Spleen (tissue), 11 donors: ENCODE measurements around the gene CD9. TPM values are rescaled to one million over a fixed set of nuclear protein-coding genes. Genes with fewer than 3 reads are reported as not detected.

ENCODE experiments used
- DNase-seq: peaks from one replicate; pipeline ENCODE4 v3.0.0-alpha.2; 2020
- H3K27ac ChIP-seq, 8 donors: fragments of 200-600 bp; sonication (generic) in 7 of 8; 1 replicate in 4 of 8; 2 replicates in 4 of 8; pipeline versions ENCODE4 v1.5.0 to v1.8.0; 2016 to 2021; ENCODE audit warnings: inconsistent platforms in 4 of 8, mild to moderate bottlenecking in 4 of 8, moderate library complexity in 1 of 8
- H3K27me3 ChIP-seq, 7 donors: fragments of 200-600 bp; sonication (generic) in 6 of 7; replicated peaks in 1 of 7; 1 replicate in 4 of 7; 2 replicates in 3 of 7; pipeline versions ENCODE4 v1.5.0 to v1.8.0; 2016 to 2021; ENCODE audit warnings: inconsistent platforms in 3 of 7, mild to moderate bottlenecking in 1 of 7
- H3K36me3 ChIP-seq, 6 donors: fragments of 200-600 bp; sonication (generic) in 5 of 6; 1 replicate in 4 of 6; 2 replicates in 2 of 6; pipeline versions ENCODE4 v1.5.0 to v1.8.0; 2016 to 2021; ENCODE audit warnings: inconsistent platforms in 2 of 6
- H3K4me1 ChIP-seq, 6 donors: fragments of 200-600 bp; sonication (generic) in 5 of 6; 1 replicate in 3 of 6; 2 replicates in 3 of 6; pipeline versions ENCODE4 v1.5.0 to v1.8.0; 2016 to 2021; ENCODE audit warnings: inconsistent platforms in 3 of 6
- H3K4me3 ChIP-seq, 8 donors: fragments of 200-600 bp; sonication (generic) in 7 of 8; 1 replicate in 4 of 8; 2 replicates in 4 of 8; pipeline versions ENCODE4 v1.5.0 to v1.8.0; 2016 to 2021; ENCODE audit warnings: inconsistent platforms in 4 of 8, mild to moderate bottlenecking in 4 of 8, moderate library complexity in 2 of 8
- H3K9me3 ChIP-seq, 8 donors: fragments of 200-600 bp; sonication (generic) in 7 of 8; 1 replicate in 4 of 8; 2 replicates in 4 of 8; pipeline versions ENCODE4 v1.5.0 to v1.8.0; 2016 to 2021; ENCODE audit warnings: inconsistent platforms in 4 of 8
- CTCF ChIP-seq, 11 experiments: fragments of 200-600 bp in 7 of 11; fragments of 450-650 bp in 4 of 11; sonication (generic) in 4 of 11; IDR thresholded peaks in 8 of 11; conservative IDR thresholded peaks in 3 of 11; 1 replicate in 7 of 11; 2 replicates in 4 of 11; pipeline versions ENCODE4 v1.4.0 to v1.8.0; 2016 to 2021; ENCODE audit warnings: antibody characterized with exemption in 11 of 11, inconsistent platforms in 4 of 11, mild to moderate bottlenecking in 1 of 11
- POLR2A ChIP-seq, 3 donors: fragments of 450-650 bp; IDR thresholded peaks; one replicate each; pipeline ENCODE4 v1.5.1; 2017; ENCODE audit warnings: antibody characterized with exemption in 3 of 3, mild to moderate bottlenecking in 1 of 3
- POLR2AphosphoS5 ChIP-seq, 3 donors: sonication (generic); formaldehyde crosslinking; IDR thresholded peaks; one replicate each; pipeline ENCODE4 v1.5.1; 2017; ENCODE audit warnings: antibody characterized with exemption in 3 of 3
- WGBS, 5 donors: extraction: QIAGEN DNeasy Blood & Tissue Kit in 3 of 5; methylation state at CpG; one replicate each; pipeline versions ENCODE4 v1.1.5 to v1.1.7; 2013 to 2018; 5-methylcytosine and 5-hydroxymethylcytosine counted together
- intact Hi-C: fragments of 100-400 bp; cut with DNase I; formaldehyde crosslinking; loops from one replicate; pipeline ENCODE4 v1.15.0; 2023; ENCODE audit warnings: low total_unique reads
- polyA plus RNA-seq, 3 donors: library from polyadenylated mRNA; stranded (reverse); fragments of 200-250 nt; gene quantifications; one replicate each; pipeline ENCODE4 v1.2.1, GENCODE V29; 2013
- small RNA-seq, 4 donors: library from RNA; depleted of rRNA; stranded (forward); fragments of <200 nt; gene quantifications; one replicate each; pipeline ENCODE3, GENCODE V24; 2016
- total RNA-seq, 7 donors: library from RNA; depleted of rRNA in 3 of 7; stranded (reverse); fragments of >200 nt in 3 of 7; fragmentation: NEBNext Ultra II Directional in 4 of 7; extraction: Animal tissue kit (Norgen Biotek cat#: 25700) in 4 of 7; gene quantifications; one replicate each; pipeline versions ENCODE4 v1.1.0 to v1.2.1, GENCODE V29; 2016 to 2021
- donor health status: healthy with polysubstance abuse.
- donor health status: DM: no; HTN: no; CAD: no; lungs with moderate emphysema.
- donor health status: DM: no; HTN: no; CAD: no.
- donor health status: Bipolar disorder and iron deficiency.
- donor health status: healthy.
- donor health status: DM: no; HTN: no; CAD: no.
- donor health status: DM: yes; HTN: yes; CAD: no.

Gene CD9
- total and polyA plus RNA-seq, 10 donors, result 16.2 to 113 (median 68.9) TPM

- TF ChIP-seq POLR2AphosphoS5 (IDR thresholded peaks at IDR 0.05) (no peak), CTCF (IDR thresholded peaks at IDR 0.05 in 8 of 11, conservative IDR thresholded peaks at IDR 0.05 in 3 of 11) (no peak), POLR2A (IDR thresholded peaks at IDR 0.05) (no peak)
- 44 to 85% (median 67%) methylated on average over 1 of the region's 1 CpG for WGBS, 5 donors
These were observed 85.5 kb downstream of the CD9 start for GRCh38 chr12:6285532-6286306.

More at GRCh38 chr12:6285532-6286306, 85.5 kb downstream of the CD9 start:
- Histone ChIP-seq H3K36me3 (no peaks in the 10 kb centered on the region), H3K9me3 (no peaks in the 10 kb centered on the region), H3K4me3 (no peak overlapping the region), H3K4me1 (peaks cover 0 to 21% (median 6%) of the 10 kb centered on the region in 6 donors), H3K27ac (no peak overlapping the region), H3K27me3 (peaks cover 0 to 5% (median 0%) of the 10 kb centered on the region in 7 donors)
- intact Hi-C loops, result loop anchor here (2.0 to 5.0 kb wide), 2 partner anchors 223 to 297 kb away; no protein-coding TSS in a partner anchor
- no peak for DNase-seq

Small RNA genes within 50 kb of the gene (small RNA-seq; reads per million reads assigned to genes)
- gene ATP5MFP5 (0 reads per million in 4 donors), gene RF00019 (0 reads per million in 4 donors)

Other genes starting within 250 kb of the CD9 start
- gene VWF, start 75.7 kb upstream of the CD9 start, total RNA-seq, result 100 to 1,000 TPM; 272 to 957 (median 395) TPM
- gene VWF, start 75.7 kb upstream of the CD9 start, polyA plus RNA-seq, result 10 to 100 TPM; 12.9 to 38.6 (median 15.5) TPM
- gene PLEKHG6, start 110.3 kb downstream of the CD9 start, total RNA-seq, result 1 to 10 TPM in 1 of 7 donors, under 1 TPM in 2, not detected in 4; 0.19 to 1.2 (median 0.74) TPM
- gene PLEKHG6, start 110.3 kb downstream of the CD9 start, polyA plus RNA-seq, result under 1 TPM; 0.10 to 0.12 (median 0.11) TPM
- gene TNFRSF1A, start 141.7 kb downstream of the CD9 start, total RNA-seq, result 100 to 1,000 TPM; 153 to 578 (median 224) TPM
- gene TNFRSF1A, start 141.7 kb downstream of the CD9 start, polyA plus RNA-seq, result 10 to 100 TPM; 22.5 to 40.6 (median 22.8) TPM
- 1 to 10 TPM in 6 of 7 donors, under 1 TPM in 1; 0.84 to 8.6 (median 2.0) TPM for gene SCNN1A, start 175.2 kb downstream of the CD9 start, total RNA-seq
- under 1 TPM; 0.17 to 0.22 (median 0.18) TPM for gene SCNN1A, start 175.2 kb downstream of the CD9 start, polyA plus RNA-seq
- 100 to 1,000 TPM in 3 of 7 donors, 10 to 100 TPM in 4; 49.0 to 155 (median 87.8) TPM for gene LTBR, start 183.8 kb downstream of the CD9 start, total RNA-seq
- gene LTBR, start 183.8 kb downstream of the CD9 start, polyA plus RNA-seq, result 10 to 100 TPM; 14.4 to 29.2 (median 15.7) TPM
- gene CD27, start 244.6 kb downstream of the CD9 start, total RNA-seq, result 10 to 100 TPM; 49.2 to 97.2 (median 59.2) TPM
- 100 to 1,000 TPM; 128 to 193 (median 178) TPM for gene CD27, start 244.6 kb downstream of the CD9 start, polyA plus RNA-seq